Caki2 (cell line): ENCODE measurements around the gene ANKH. TPM values are rescaled to one million over a fixed set of nuclear protein-coding genes. Genes with fewer than 3 reads are reported as not detected.
"Not testable (repeated sequence)": the region's sequence is repeated elsewhere in the genome, so short reads cannot be mapped to it uniquely, and the experiment has no call there.

ENCODE experiments used
- DNase-seq: peaks from one replicate; pipeline ENCODE4 v3.0.0-alpha.2; 2015; ENCODE audit warnings: low read depth
- in situ Hi-C: cut with HindIII; loops from 2 replicates; pipeline ENCODE4 v1.10.0; 2016; ENCODE audit warnings: low sequenced_read_pairs, low pct_unique_long_range_greater_than_20kb, mixed read lengths
- total RNA-seq: library from RNA; depleted of rRNA; stranded (reverse); fragments of >200 nt; shearing (Covaris generic); gene quantifications from 2 replicates; pipeline ENCODE4 v1.2.3, GENCODE V29; 2014; ENCODE audit warnings: low replicate concordance

The ANKH gene
- total RNA-seq, 1 experiment from 2014 or later: 16.3 TPM

- DNase-seq: no peak
- in situ Hi-C loops: no loop called here
These were observed 23.2 kb upstream of the ANKH start for GRCh38 chr5:14894748-14895147.

GRCh38 chr5:14893381-14893780 is 21.8 kb upstream of the ANKH start:
- no peak for DNase-seq
- in situ Hi-C loops: no loop called here

- in situ Hi-C loops: no loop called here
- no peak for DNase-seq
These were observed 19.3 kb upstream of the ANKH start for GRCh38 chr5:14890846-14891245.

GRCh38 chr5:14884062-14884612 is 12.6 kb upstream of the ANKH start:
- in situ Hi-C loops: no loop called here
- no peak for DNase-seq

GRCh38 chr5:14882658-14883580 is 11.3 kb upstream of the ANKH start:
- DNase-seq: no peak
- in situ Hi-C loops: no loop called here

- in situ Hi-C loops: no loop called here
- DNase-seq: no peak
These were observed 10.2 kb upstream of the ANKH start for GRCh38 chr5:14881826-14882225.

- in situ Hi-C loops: no loop called here
- no peak for DNase-seq
These were observed 9.1 kb upstream of the ANKH start for GRCh38 chr5:14880688-14881087.

GRCh38 chr5:14879937-14880589 is 8.5 kb upstream of the ANKH start:
- in situ Hi-C loops: no loop called here
- no peak for DNase-seq

- DNase-seq: no peak
- in situ Hi-C loops: no loop called here
These were observed 7.8 kb upstream of the ANKH start for GRCh38 chr5:14879393-14879792.

- DNase-seq, in situ Hi-C loops: not testable (repeated sequence)
These were observed 6.6 kb upstream of the ANKH start for GRCh38 chr5:14878192-14878591.

GRCh38 chr5:14876095-14876494 is 4.5 kb upstream of the ANKH start:
- DNase-seq: no peak
- in situ Hi-C loops: no loop called here

GRCh38 chr5:14873790-14874189 is 2.2 kb upstream of the ANKH start:
- in situ Hi-C loops: no loop called here
- DNase-seq: no peak

GRCh38 chr5:14873093-14873492 is 1.5 kb upstream of the ANKH start:
- no peak for DNase-seq
- in situ Hi-C loops: no loop called here

GRCh38 chr5:14872070-14872989 is 752 bp upstream of the ANKH start:
- in situ Hi-C loops: no loop called here

GRCh38 chr5:14870337-14871213 is 1.0 kb downstream of the ANKH start:
- DNase-seq: no peak
- in situ Hi-C loops: no loop called here

More at GRCh38 chr5:14872070-14872989, 752 bp upstream of the ANKH start:
- DNase-seq: peak; percentile 18

GRCh38 chr5:14869668-14870164 is 1.9 kb downstream of the ANKH start:
- DNase-seq: no peak
- in situ Hi-C loops: no loop called here

- no peak for DNase-seq
- in situ Hi-C loops: no loop called here
These were observed 2.3 kb downstream of the ANKH start for GRCh38 chr5:14869233-14869632.
